Middle frontal gyrus (tissue), 1 donor: ENCODE measurements around the gene ZSWIM4.
"Not testable (repeated sequence)": the region's sequence is repeated elsewhere in the genome, so short reads cannot be mapped to it uniquely, and the experiment has no call there.

Experiments
- DNase-seq: peaks from one replicate; pipeline ENCODE4 v3.0.0-alpha.2; 2015; ENCODE audit warnings: low spot score; ENCODE audit errors: extremely low spot score

ZSWIM4 gene

DNA sequence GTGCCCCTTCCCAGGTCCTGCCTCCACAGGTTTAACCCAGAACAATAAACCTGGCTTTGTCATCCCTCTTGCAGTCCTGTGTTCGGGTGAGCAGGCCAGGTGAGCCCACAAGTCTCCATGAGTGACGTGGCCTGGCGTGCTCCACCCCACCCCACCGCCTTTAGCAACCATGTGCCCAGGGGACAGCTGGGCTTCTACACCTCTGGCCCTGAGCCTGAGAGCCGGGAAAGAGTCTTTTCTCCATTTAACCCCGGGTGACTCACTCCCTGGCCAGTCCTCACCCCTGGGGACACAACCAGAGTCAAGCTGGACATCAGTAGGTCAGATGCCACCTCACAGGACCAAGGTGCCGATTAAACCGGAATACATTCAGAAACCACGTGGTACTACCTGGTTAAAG is 16.8 kb upstream of the ZSWIM4 start:
- DNase-seq = no peak

DNA sequence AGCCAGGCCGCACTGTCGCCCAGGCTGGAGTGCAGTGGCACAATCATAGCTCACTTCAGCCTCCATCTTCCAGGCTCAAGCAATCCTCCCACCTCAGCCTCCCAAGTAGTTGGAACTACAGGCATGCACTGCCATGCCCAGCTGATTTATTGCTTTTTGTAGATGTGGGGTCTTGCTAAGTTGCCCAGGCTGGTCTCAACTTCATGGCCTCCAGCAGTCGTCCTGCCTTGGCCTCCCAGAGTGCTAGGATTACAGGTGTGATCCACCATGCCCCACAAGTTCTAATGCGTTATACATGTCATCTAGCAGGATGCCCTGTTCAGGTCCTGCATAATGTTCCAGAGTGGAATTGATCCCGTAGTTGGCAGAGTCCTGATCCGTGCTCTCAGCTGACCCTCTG is 16.4 kb upstream of the ZSWIM4 start:
- no peak for DNase-seq

DNA sequence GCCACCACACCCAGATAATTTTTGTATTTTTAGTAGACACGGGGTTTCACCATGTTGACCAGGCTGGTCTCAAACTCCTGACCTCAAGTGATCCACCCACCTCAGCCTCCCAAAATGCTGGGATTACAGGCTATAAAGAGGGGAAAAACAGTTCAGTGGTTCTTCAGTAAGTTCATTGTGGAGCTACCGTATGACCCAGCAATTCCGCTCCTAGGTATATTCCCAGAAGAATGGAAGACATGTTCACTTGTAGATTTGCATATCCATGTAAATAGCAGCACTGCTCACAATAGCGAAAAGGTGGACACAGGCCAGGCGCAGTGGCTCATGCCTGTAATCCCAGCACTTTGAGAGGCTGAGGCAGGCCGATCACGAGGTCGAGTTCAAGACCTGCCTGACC is 15.4 kb upstream of the ZSWIM4 start:
- DNase-seq = not testable (repeated sequence)

DNA sequence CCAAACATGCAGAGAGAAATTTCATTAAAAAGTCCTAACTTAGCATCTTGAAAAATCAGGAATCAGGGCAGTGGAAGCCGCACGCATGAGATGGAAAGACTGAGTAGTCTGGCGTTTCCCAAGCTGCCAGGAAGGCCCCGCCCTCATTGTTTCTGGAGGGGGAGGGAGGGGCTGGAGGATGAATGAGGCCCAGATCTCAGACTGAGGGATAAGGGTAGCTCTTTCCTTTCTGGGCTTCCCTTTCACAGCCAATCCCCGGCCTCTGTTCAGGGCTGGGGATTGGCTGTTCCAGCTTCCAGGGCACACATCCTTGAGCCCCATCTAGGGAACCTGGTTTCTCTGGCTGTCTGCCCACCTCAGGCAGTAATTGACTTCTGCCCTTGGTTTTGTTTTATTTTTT is 13.7 kb upstream of the ZSWIM4 start:
- DNase-seq = no peak

DNA sequence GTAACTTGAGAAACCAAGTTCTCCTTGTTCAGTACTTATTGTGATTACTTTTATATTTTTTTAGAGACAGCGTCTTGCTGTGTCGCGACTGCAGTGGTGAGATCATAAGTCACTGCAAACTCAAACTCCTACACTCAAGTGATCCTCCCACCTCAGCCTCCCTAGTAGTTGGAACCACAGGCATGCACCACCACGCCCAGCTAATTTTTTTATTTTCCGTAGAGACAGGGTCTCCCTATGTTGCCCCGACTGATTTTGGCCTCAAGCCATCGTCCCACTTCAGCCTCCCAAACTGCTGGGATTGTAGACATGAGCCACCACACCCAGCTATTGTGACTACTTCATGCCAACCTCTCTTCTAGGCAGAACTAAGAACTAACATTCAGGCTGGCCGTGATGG is 12.7 kb upstream of the ZSWIM4 start:
- no peak for DNase-seq

DNA sequence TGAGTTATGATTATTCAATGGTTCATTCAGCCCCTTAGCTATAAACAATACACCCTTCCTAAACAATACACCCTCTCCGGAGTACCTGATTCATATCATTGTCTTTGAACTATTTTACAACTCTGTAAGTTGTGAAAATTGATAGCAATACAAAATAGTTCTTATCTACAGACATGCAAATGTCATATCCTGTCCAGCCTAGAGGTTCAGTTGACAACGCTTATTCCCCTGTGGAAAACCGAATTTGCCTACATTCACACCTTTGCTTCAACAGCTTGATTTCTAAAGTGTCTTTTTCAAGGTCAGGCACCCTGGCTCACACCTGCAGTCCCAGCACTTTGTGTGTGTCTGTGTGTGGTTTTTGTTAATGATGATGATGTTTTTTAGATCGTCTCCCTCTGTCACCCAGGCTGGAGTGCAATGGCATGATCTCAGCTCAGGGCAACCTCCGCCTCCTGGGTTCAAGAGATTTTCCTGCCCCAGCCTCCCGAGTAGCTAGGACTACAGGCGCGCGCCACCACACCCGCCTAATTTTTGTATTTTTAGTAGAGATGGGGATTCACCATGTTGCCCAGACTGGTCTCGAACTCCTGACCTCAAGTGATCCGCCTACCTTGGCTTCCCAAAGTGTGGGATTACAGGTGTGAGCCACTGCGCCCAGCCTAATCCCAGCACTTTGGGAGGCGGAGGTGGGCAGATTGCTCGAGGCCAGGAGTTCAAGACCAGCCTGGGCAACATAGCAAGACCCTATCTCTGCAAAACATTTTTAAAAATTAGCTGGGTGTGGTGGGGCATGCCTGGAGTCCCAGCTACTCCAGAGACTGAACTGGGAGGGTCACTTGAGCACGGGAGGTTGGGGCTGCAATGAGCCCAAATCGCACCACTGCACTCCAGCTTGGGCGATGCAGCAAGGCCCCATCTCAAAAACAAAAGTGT is 11.4 kb upstream of the ZSWIM4 start:
- DNase-seq = no peak

DNA sequence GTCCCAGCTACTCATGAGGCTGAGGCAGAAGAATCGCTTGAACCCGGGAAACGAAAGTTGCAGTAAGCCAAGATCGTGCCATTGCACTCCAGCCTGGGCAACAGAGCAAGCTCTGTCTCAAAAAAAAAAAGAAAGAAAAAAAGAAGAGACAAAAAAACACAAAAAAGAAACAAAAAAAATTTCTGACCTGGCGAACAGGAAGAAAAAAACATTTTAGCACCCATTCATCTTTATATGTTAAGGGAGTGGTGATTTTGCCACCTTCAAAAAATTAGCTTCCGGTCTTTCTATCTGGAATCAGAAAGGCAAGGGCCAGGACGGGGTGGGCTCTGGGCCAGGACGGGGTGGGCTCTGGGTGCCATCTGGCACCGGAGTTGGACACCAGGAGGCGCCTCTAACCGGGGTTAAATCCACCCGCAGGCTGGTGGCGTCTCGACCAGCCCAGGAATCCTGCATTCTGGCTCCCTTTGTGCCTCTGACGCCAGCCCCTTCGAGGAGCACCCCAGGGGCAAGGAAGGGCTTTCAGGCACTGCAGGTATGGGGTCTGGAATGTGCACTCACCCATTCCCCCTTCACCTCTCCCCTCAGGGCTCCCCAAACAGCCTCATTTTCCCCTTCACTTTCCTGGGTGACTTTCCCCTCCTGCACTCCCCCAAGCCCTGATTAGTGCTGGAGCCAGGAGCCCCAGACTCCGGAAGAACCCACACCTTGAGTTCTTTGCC is 10.4 kb upstream of the ZSWIM4 start:
- DNase-seq = no peak

DNA sequence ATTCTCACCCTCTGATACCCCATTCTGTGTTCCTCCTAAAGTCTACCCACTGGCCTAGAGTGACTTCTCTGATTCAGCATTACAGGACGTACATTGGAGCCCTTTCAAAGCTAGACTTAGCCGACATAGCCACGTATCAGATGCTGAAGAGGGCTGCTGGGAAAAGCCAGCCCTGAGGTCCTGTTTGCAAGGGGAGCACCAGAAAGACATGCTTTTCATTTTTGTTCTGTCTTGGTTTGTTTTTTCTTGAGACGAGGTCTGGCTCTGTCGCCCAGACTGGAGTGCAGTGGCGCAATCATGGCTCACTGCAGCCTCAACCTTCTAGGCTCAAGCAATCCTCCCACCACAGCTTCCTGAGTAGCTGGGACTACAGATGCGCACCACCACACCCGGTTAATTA is 6.3 kb upstream of the ZSWIM4 start:
- DNase-seq = no peak

DNA sequence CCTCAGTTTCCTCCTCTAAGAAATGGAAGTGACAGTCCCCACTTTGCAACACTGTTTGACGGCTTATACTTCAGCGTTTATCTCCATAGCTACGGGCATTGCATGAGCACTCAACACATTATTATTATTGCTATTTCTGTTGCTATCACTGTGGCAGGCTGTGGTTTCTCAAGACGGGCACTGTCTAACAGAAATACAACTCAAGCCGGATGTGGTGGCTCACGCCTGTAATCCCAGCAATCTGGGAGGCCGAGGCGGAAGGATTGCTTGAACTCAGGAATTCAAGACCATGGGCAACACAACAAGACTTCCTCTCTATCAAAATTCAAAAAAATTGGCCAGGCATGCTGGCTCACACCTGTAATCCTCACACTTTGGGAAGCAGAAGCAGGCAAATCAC is 4.9 kb upstream of the ZSWIM4 start:
- DNase-seq = no peak

DNA sequence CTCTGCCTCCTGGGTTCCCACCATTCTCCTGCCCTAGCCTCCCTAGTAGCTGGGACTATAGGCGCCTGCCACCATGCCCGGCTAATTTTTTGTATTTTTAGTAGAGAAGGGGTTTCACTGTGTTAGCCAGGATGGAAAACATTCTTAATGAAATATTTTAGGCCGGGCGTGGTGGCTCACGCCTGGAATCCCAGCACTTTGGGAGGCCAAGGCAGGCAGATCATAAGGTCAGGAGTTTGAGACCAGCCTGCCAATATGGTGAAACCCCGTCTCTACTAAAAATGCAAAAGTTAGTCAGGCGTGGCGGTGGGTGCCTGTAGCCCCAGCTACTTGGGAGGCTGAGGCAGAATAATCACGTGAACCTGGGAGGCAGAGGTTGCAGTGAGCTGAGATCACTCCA is 1.9 kb upstream of the ZSWIM4 start:
- not testable (repeated sequence) for DNase-seq

DNA sequence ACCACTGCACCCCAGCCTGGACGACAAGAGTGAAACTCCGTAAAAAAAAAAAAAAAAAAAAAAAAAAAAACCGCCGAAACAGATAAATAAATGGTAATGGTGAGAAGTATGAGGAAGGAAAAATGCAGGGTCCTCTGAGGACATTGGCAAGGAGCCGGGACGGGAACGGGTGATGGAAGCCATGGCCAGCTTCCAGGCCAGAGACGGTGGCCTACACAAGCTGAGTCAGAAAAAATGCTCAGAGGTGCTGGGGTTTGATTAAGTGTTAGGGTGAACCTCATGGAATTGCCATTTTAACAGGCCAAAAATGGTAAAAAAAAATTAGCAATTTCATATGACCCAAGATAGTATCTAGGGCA is 866 bp upstream of the ZSWIM4 start:
- no peak for DNase-seq

DNA sequence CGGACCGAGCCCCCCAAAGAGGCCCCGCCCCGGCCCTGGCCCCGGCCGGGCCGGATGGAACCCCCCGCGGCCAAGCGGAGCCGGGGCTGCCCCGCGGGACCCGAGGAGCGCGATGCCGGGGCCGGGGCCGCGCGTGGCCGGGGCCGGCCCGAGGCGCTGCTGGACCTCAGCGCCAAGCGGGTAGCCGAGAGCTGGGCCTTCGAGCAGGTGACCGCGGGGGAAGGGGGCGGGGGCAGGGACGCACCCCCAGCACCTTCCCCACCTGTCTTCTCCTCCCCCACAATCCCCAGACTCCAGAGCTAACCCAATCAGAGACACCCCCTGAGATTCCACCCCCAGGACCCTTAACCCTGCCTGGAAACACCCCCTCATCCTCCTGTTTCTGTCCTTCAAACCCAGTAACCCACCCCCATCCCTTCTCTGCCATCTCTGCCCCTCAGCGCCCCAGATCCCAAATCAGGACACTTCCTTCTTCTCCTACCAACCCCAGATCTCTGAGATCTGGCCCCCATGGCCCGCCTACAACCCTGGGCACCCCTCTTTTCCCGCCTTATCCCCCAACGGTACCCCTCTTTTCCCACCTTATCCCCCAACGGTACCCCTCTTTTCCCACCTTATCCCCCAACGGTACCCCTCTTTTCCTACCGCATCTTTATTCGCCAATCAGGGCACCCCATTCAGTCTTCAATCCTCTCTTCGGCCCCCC is 505 bp downstream of the ZSWIM4 start:
- no peak for DNase-seq

DNA sequence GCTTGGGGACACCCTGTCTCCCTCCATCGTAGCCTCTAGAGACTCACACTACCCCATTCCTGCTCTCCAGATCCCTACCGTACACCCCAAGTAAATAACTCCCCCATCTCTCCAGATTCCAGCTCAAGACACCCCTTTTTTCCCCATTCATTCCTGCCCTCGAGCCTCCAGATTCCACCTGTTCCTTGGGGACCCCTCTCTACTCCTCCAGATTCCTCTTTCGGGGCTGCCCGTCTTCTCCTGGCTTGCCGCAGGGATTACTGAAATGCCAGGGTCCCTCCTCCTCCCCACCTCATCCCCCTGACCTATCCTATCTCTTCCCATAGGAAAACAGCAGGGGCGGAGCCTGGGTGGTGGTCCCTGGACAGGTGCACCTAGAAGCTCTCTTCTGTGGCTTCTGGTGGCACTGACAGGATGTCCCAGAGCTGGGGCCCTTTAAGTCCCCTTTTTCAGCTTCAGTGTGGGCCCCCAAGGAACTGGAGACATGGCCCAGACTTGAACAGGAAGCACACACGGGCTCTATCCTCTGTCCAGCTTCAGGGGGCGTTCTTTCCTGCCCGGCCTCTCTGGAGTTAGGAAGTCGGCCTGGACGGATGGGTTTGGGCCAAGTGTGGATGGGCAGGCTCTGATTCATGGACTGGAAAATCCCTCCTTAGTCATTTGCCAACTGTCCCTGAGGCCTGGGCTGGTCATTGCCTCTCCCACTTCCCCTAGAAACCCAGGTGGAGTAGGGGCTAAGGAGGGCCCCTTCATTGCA is 1.2 kb downstream of the ZSWIM4 start:
- no peak for DNase-seq

DNA sequence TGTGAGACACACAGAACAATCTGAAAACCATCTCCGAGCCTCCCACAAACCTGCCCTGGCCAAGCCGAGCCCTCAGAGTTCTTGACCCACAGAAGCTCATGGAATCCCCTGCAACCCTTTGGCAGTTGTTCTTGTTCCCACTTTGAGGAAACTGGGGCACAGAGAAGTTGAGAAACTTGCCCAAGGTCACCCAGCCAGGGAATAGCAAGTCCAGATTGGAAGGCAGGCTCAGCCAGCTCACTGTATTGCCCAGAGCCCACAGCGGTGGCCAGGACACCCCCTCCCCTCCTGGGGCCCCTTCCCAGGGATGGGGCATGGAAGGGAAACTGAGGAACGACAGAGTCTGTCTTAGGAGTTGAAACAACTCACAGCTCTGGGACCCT is 1.8 kb downstream of the ZSWIM4 start:
- DNase-seq = no peak

DNA sequence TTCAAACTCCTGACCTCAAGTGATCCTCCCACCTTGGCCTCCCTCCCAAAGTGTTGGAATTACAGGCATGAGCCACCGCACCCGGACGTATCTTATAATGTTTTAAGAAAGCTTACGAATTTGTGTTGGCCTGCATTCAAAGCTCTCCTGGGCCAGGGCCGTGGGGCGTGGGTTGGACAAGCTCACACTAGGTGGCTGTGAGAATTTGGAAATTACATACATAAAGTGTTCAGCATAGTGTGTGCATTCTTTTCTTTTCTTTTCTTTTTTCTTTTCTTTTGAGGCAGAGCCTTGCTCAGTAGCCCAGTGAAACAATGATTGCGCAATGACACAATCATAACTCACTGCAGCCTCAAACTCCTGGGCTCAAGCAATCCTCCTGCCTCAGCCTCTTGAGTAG is 2.6 kb downstream of the ZSWIM4 start:
- no peak for DNase-seq

DNA sequence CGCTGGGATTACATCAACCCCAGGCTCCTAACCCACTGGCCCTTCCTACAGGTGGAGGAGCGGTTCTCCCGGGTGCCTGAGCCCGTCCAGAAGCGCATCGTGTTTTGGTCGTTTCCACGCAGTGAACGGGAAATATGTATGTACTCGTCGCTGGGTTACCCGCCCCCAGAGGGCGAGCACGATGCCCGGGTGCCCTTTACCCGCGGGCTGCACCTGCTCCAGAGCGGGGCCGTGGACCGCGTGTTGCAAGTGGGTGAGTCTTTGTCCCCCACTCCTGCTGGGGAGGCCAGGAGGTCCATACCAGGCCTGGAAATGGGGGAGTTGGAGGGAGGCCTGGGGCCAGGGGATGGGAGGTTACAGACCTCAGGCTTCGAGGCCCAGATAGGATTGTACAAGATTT is 4.4 kb downstream of the ZSWIM4 start:
- no peak for DNase-seq

DNA sequence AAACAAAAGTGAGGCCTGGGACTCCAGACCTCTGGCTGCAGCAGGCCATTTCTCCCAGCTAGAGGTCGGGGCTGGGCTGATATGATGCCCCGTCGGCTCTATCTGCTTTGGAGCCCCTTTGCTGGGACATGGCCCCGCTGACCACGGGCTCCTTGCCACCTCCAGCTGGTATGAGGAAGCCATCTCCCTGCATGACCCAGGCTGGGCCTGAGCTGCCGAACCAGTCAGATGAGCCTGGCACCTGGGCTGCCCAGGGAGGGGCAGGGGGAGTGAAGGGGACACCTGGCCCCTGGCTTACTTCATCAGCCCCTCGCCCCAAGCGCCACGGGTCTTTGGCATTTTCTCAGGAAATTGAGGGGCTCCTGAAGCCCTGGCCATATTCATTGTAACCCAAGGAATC is 7.8 kb downstream of the ZSWIM4 start:
- no peak for DNase-seq

DNA sequence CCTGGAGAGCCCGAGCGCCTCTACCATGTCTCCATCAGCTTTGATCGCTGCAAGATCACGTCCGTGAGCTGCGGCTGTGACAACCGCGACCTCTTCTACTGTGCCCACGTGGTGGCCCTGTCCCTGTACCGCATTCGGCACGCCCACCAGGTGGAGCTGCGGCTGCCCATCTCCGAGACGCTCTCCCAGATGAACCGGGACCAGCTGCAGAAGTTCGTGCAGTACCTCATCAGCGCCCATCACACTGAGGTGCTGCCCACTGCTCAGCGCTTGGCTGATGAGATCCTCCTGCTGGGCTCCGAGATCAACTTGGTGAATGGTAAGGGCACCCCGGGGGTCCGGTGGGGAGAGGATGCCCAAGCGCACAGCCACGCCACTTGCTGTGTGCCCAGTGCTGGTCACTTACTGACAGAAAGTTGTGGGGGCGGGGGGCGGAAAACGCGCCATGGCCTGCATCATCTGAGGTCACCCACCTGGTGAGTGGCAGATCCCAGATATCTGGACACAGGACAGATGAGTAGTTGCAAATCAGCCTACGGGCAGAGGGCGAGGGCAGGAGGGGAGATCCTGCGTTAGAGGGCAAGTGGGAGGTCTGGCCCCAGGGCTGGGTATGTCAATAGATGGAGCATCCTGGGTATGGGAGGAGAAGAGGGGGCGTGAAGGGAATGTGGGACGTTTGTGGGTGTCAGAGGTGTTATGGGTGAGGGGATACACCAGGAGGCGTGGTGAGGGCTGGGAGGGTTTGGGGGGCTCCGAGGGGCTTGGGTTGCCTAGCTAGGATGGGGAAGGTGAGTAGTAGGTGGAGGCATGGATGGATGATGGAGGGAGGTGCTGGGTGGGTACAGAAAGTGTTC is 9.8 kb downstream of the ZSWIM4 start:
- no peak for DNase-seq

DNA sequence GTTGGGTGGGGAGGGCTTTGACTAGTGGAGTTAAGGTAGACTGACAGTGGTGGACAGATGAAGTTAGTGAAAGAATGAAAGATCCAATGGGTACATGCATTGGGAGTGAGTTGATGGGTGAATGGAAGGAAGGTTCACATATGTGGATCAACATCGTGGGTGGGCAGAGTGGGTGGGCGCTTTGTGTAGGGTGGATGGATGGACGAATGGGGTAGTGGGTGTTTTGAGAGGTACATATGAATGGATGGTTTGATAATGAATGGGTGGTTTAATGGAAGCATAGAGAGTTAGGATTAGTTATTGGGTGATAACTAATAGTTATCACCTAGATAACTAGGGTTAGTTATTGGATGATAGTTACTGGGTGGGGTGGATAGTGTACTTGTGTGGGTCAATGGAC is 11.5 kb downstream of the ZSWIM4 start:
- DNase-seq = no peak

DNA sequence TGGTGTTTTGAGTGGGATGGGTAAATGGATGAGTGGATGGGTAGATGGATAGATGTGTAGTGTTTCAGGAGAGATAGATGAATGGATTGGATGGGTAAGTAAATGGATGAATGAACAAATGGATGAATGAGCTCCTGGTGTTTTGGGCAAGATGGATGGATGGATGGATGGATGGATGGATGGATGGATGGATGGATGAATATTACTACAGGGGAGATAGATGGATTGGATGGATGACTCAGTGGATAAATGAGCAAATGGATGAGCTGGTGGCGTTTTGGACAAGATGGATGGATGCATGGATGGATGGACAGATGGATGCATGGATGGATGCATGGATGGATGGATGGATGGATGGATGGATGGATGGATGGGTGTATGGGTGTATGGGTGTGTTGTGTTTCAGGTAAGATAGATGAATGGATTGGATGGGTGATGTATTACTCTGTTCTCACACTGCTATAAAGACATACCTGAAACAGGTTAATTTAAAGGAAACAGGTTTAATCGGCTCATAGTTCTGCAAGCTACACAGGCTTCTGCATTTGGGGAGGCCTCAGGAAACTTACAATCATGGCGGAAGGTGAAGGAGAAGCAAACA is 12.3 kb downstream of the ZSWIM4 start:
- DNase-seq = no peak
